Karpas-422 (cell line): ENCODE measurements around the gene SFT2D2. TPM values are rescaled to one million over a fixed set of nuclear protein-coding genes. Genes with fewer than 3 reads are reported as not detected.

ENCODE experiments used
- DNase-seq: peaks from one replicate; pipeline ENCODE4 v3.0.0-alpha.2; 2015
- H2AFZ ChIP-seq: fragments of 200-600 bp; sonication (generic); 2 replicates; pipeline ENCODE4 v1.6.1; 2014; ENCODE audit warnings: antibody characterized with exemption, low read length, mixed read lengths
- H3K27ac ChIP-seq: fragments of 200-600 bp; sonication (generic); 2 replicates; pipeline ENCODE4 v1.5.1; 2014; ENCODE audit warnings: mild to moderate bottlenecking, low read length, moderate library complexity
- H3K27me3 ChIP-seq: fragments of 200-600 bp; sonication (generic); 2 replicates; pipeline ENCODE4 v1.6.1; 2014; ENCODE audit warnings: low read length, mixed read lengths
- H3K36me3 ChIP-seq: fragments of 200-600 bp; sonication (generic); 2 replicates; pipeline ENCODE4 v1.6.1; 2014; ENCODE audit warnings: low read length, mixed read lengths; ENCODE audit not compliant: insufficient read depth
- H3K4me1 ChIP-seq: fragments of 200-600 bp; sonication (generic); 2 replicates; pipeline ENCODE4 v1.6.1; 2014; ENCODE audit warnings: mild to moderate bottlenecking, low read length, mixed read lengths
- H3K4me2 ChIP-seq: fragments of 200-600 bp; sonication (generic); 2 replicates; pipeline ENCODE4 v1.6.1; 2014; ENCODE audit warnings: low read length, low read depth, mild to moderate bottlenecking; ENCODE audit not compliant: poor library complexity, severe bottlenecking
- H3K4me3 ChIP-seq: fragments of 200-600 bp; sonication (generic); 2 replicates; pipeline ENCODE4 v1.5.1; 2014; ENCODE audit warnings: mild to moderate bottlenecking, antibody characterized with exemption, low read length, mixed read lengths
- H3K79me2 ChIP-seq: fragments of 200-600 bp; sonication (generic); 2 replicates; pipeline ENCODE4 v1.6.1; 2014; ENCODE audit warnings: mild to moderate bottlenecking, low read length, mixed read lengths
- H3K9ac ChIP-seq: fragments of 200-600 bp; sonication (generic); 2 replicates; pipeline ENCODE4 v1.6.0; 2014; ENCODE audit warnings: low read length
- H3K9me2 ChIP-seq: fragments of 200-600 bp; sonication (generic), shearing (Covaris generic); replicated peaks from 2 replicates; pipeline ENCODE4 v1.6.0; 2014; ENCODE audit warnings: mild to moderate bottlenecking, low read length, moderate library complexity; ENCODE audit not compliant: insufficient read depth
- H3K9me3 ChIP-seq: fragments of 300-700, 200-600 bp; sonication (generic); 2 replicates; pipeline ENCODE4 v1.6.1; 2014; ENCODE audit warnings: low read length, mixed read lengths
- H4K20me1 ChIP-seq: fragments of 200-600 bp; sonication (generic); 2 replicates; pipeline ENCODE4 v1.6.1; 2014; ENCODE audit warnings: mild to moderate bottlenecking, antibody characterized with exemption, low read length, low read depth; ENCODE audit not compliant: insufficient read depth
- total RNA-seq: library from RNA; depleted of rRNA; stranded (reverse); fragments of >200 nt; shearing (Covaris generic); gene quantifications from 2 replicates; pipeline ENCODE4 v1.2.3, GENCODE V29; 2014; ENCODE audit warnings: low replicate concordance

Gene SFT2D2
- total RNA-seq, 1 experiment from 2014 or later, result 41.1 TPM

DNA sequence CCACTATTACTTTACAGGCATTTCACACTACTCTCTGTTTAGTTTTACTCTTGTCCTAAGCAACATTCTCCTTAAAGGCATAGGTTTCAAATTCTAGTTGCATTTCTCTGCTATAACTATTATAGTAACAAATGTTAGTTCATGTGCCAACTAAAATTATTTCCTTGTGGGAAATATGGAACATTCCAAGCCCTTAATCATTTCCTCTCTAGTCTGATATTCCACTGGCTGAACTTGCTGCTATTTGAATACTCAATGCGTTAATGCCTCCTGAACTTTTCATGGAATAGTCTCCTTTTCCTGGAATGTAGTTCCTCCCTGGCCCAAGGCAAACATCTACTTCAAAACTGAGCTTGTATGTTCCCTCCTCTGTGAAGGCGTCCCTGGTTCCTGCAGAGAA, 35.6 kb downstream of the SFT2D2 start:
- Histone ChIP-seq H3K4me3 (no peak overlapping the region), H3K4me1 (no peaks in the 10 kb centered on the region), H3K9me3 (peaks cover 6% of the 10 kb centered on the region), H2AFZ (no peak overlapping the region), H3K9me2 (no peaks in the 10 kb centered on the region; the same call in 1 of the 2 replicates), H3K27ac (no peak overlapping the region), H3K9ac (no peak overlapping the region), H3K4me2 (no peak overlapping the region), H4K20me1 (no peaks in the 10 kb centered on the region), H3K27me3 (no peaks in the 10 kb centered on the region), H3K36me3 (peaks cover 8% of the 10 kb centered on the region), H3K79me2 (peaks cover 38% of the 10 kb centered on the region)
- no peak for DNase-seq

- Histone ChIP-seq H3K9me2 (no peaks in the 10 kb centered on the region; the same call in 1 of the 2 replicates), H2AFZ (no peak overlapping the region), H3K4me3 (no peak overlapping the region), H3K36me3 (peaks cover 3% of the 10 kb centered on the region; the same call in 1 of the 2 replicates), H3K79me2 (peaks cover 27% of the 10 kb centered on the region), H3K27ac (no peak overlapping the region), H3K4me1 (no peaks in the 10 kb centered on the region), H3K9ac (no peak overlapping the region), H3K4me2 (no peak overlapping the region), H3K9me3 (no peaks in the 10 kb centered on the region), H3K27me3 (no peaks in the 10 kb centered on the region), H4K20me1 (no peaks in the 10 kb centered on the region)
- no peak for DNase-seq
Observed at GRCh38 chr1:168263130-168263529, 37.3 kb downstream of the SFT2D2 start.

- Histone ChIP-seq H3K27me3 (no peaks in the 10 kb centered on the region), H3K4me2 (no peak overlapping the region), H3K36me3 (peaks cover 3% of the 10 kb centered on the region; the same call in 1 of the 2 replicates), H3K9ac (no peak overlapping the region), H3K4me3 (no peak overlapping the region), H3K79me2 (peaks cover 24% of the 10 kb centered on the region), H3K9me2 (no peaks in the 10 kb centered on the region; the same call in 1 of the 2 replicates), H3K27ac (no peak overlapping the region), H2AFZ (no peak overlapping the region), H3K9me3 (no peaks in the 10 kb centered on the region), H4K20me1 (no peaks in the 10 kb centered on the region), H3K4me1 (no peaks in the 10 kb centered on the region)
- no peak for DNase-seq
Observed at GRCh38 chr1:168264296-168264695, 38.5 kb downstream of the SFT2D2 start.

- H3K9me2 ChIP-seq, result no peaks in the 10 kb centered on the region; the same call in 1 of the 2 replicates
- H3K4me3 ChIP-seq, result no peak overlapping the region
- H3K79me2 ChIP-seq, result peaks cover 11% of the 10 kb centered on the region
- peaks cover 3% of the 10 kb centered on the region; the same call in 1 of the 2 replicates for H3K36me3 ChIP-seq
- no peak overlapping the region for H2AFZ ChIP-seq
- H3K4me2 ChIP-seq, result no peak overlapping the region
- DNase-seq, result no peak
- no peaks in the 10 kb centered on the region for H3K4me1 ChIP-seq
- H3K9me3 ChIP-seq, result no peaks in the 10 kb centered on the region
- H4K20me1 ChIP-seq, result no peaks in the 10 kb centered on the region
- H3K27me3 ChIP-seq, result no peaks in the 10 kb centered on the region
- H3K27ac ChIP-seq, result no peak overlapping the region
- H3K9ac ChIP-seq, result no peak overlapping the region
Observed at GRCh38 chr1:168265596-168265995, 39.8 kb downstream of the SFT2D2 start.

DNA sequence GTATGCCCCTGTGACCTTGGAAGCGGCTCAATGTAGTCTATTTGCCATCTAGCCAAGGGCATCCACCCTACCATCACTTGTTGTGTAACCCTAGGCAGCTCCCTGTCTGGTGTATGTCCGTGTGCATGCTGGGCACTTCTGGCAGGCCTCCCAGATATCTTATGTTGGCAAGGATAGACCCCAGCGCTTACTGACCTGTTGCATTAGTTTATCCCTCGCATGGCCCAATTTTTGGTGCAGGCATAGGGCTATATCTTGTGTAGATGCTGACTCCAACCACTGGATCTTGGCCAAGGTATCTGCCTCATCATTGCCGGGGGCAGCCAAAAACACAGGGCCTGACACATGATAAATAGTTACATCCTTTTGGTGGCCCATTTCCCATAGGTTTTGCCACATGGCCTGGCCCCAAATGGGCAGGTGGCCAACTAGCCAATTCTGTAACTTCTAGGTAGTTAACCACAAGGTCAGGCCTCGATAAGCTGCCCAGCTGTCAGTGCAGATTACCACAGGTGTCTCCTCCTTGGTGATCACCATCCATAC, 40.9 kb downstream of the SFT2D2 start:
- Histone ChIP-seq H3K9me3 (no peaks in the 10 kb centered on the region), H3K27me3 (no peaks in the 10 kb centered on the region), H2AFZ (no peak overlapping the region), H3K36me3 (peaks cover 3% of the 10 kb centered on the region; the same call in 1 of the 2 replicates), H4K20me1 (no peaks in the 10 kb centered on the region), H3K4me1 (no peaks in the 10 kb centered on the region), H3K4me3 (no peak overlapping the region), H3K9ac (no peak overlapping the region), H3K9me2 (no peaks in the 10 kb centered on the region; the same call in 1 of the 2 replicates), H3K79me2 (peaks cover 5% of the 10 kb centered on the region), H3K27ac (no peak overlapping the region), H3K4me2 (no peak overlapping the region)
- no peak for DNase-seq

GRCh38 chr1:168271636-168272035, 45.8 kb downstream of the SFT2D2 start:
- H3K4me1 ChIP-seq, result no peaks in the 10 kb centered on the region
- H3K9ac ChIP-seq, result no peak overlapping the region
- H3K36me3 ChIP-seq, result no peaks in the 10 kb centered on the region
- H3K27ac ChIP-seq, result no peak overlapping the region
- H3K4me3 ChIP-seq, result no peak overlapping the region
- no peak overlapping the region for H3K4me2 ChIP-seq
- H3K27me3 ChIP-seq, result no peaks in the 10 kb centered on the region
- no peak for DNase-seq
- no peaks in the 10 kb centered on the region for H3K79me2 ChIP-seq
- no peak overlapping the region for H2AFZ ChIP-seq
- H3K9me2 ChIP-seq, result no peaks in the 10 kb centered on the region
- no peaks in the 10 kb centered on the region for H4K20me1 ChIP-seq
- no peaks in the 10 kb centered on the region for H3K9me3 ChIP-seq

- Histone ChIP-seq H3K27me3 (no peaks in the 10 kb centered on the region), H3K9me3 (no peaks in the 10 kb centered on the region), H4K20me1 (peaks cover 3% of the 10 kb centered on the region; the same call in 1 of the 2 replicates), H3K4me2 (no peak overlapping the region), H3K9me2 (no peaks in the 10 kb centered on the region), H3K9ac (no peak overlapping the region), H3K4me1 (no peaks in the 10 kb centered on the region), H2AFZ (no peak overlapping the region), H3K27ac (no peak overlapping the region), H3K4me3 (no peak overlapping the region), H3K36me3 (no peaks in the 10 kb centered on the region), H3K79me2 (no peaks in the 10 kb centered on the region)
- no peak for DNase-seq
Observed at GRCh38 chr1:168273575-168273974, 47.8 kb downstream of the SFT2D2 start.

- Histone ChIP-seq H2AFZ (no peak overlapping the region), H4K20me1 (peaks cover 9% of the 10 kb centered on the region; the same call in 1 of the 2 replicates), H3K9ac (no peak overlapping the region), H3K79me2 (no peaks in the 10 kb centered on the region), H3K27ac (no peak overlapping the region), H3K27me3 (no peaks in the 10 kb centered on the region), H3K4me3 (no peak overlapping the region), H3K9me2 (no peaks in the 10 kb centered on the region), H3K36me3 (no peaks in the 10 kb centered on the region), H3K9me3 (no peaks in the 10 kb centered on the region), H3K4me1 (no peaks in the 10 kb centered on the region), H3K4me2 (no peak overlapping the region)
- no peak for DNase-seq
Observed at GRCh38 chr1:168279253-168279652, 53.4 kb downstream of the SFT2D2 start.
